Kidney (tissue), 14 donors: ENCODE results near the gene DAW1. TPM values are rescaled to one million over a fixed set of nuclear protein-coding genes. Genes with fewer than 3 reads are reported as not detected.

Experiments used
- DNase-seq, 5 donors: peaks; one replicate each; pipeline ENCODE4 v3.0.0-alpha.2; 2013 to 2020
- FAIRE-seq: peaks from 2 replicates; lab custom pipeline; 2012; peaks lifted over from hg19 to GRCh38; lab: Jason Lieb, UNC
- H3K27ac ChIP-seq, 2 donors: one replicate each; pipeline ENCODE4 v1.7.0; 2013; ENCODE audit warnings: low read depth in 2 of 2, low read length in 2 of 2, inconsistent platforms in 1 of 2
- H3K27me3 ChIP-seq: one replicate; pipeline ENCODE4 v1.7.1; 2013; ENCODE audit warnings: low read length, inconsistent platforms; ENCODE audit not compliant: control insufficient read depth, insufficient read depth
- H3K36me3 ChIP-seq, 3 donors: one replicate each; pipeline versions ENCODE4 v1.7.0 to v1.7.1; 2013; ENCODE audit warnings: low read length in 3 of 3, control low read depth in 1 of 3, inconsistent platforms in 1 of 3; ENCODE audit not compliant: insufficient read depth in 3 of 3, control insufficient read depth in 2 of 3
- H3K4me1 ChIP-seq, 3 donors: one replicate each; pipeline versions ENCODE4 v1.7.0 to v1.7.1; 2013; ENCODE audit warnings: low read length in 3 of 3, inconsistent platforms in 1 of 3, low read depth in 1 of 3; ENCODE audit not compliant: control insufficient read depth in 2 of 3, insufficient read depth in 2 of 3
- H3K4me3 ChIP-seq, 3 donors: one replicate each; pipeline versions ENCODE4 v1.7.0 to v1.8.1; 2013; ENCODE audit warnings: low read length in 3 of 3, control low read depth in 1 of 3, inconsistent platforms in 1 of 3
- H3K9ac ChIP-seq, 3 donors: one replicate each; pipeline versions ENCODE4 v1.7.0 to v1.7.1; 2013; ENCODE audit warnings: low read length in 3 of 3, control low read depth in 1 of 3, inconsistent platforms in 1 of 3
- H3K9me3 ChIP-seq, 3 donors: one replicate each; pipeline versions ENCODE4 v1.7.0 to v1.7.1; 2013; ENCODE audit warnings: low read length in 3 of 3, control low read depth in 1 of 3, inconsistent platforms in 1 of 3; ENCODE audit not compliant: control insufficient read depth in 2 of 3, insufficient read depth in 1 of 3
- CTCF ChIP-seq: IDR thresholded peaks from 3 replicates; pipeline ENCODE4 v1.5.1; 2012; ENCODE audit warnings: mild to moderate bottlenecking, moderate library complexity, borderline replicate concordance; ENCODE audit not compliant: insufficient read depth; ENCODE audit errors: extremely low read depth
- intact Hi-C: fragments of 100-400 bp; cut with DNase I; formaldehyde crosslinking; loops from one replicate; pipeline ENCODE4 v1.11.1; 2022
- polyA plus RNA-seq: library from polyadenylated mRNA; stranded (reverse); fragments of 350-450 nt; fragmentation: Illumina TruSeq; extraction: RNeasy Lipid Tissue Mini Kit (QIAGEN cat#74804); gene quantifications from one replicate; pipeline ENCODE4 v1.2.3, GENCODE V29; 2014; ENCODE audit warnings: low read depth, low replicate concordance; ENCODE audit not compliant: insufficient read depth
- total RNA-seq: library from RNA; stranded (reverse); fragmentation: NEBNext Ultra II Directional; extraction: Animal tissue kit (Norgen Biotek cat#: 25700); gene quantifications from one replicate; pipeline ENCODE4 v1.2.1, GENCODE V29; 2021
- donor health status: control.
- donor health status: control.
- donor health status: control.
- donor health status: control.
- donor health status: control.
- donor health status: DM: yes; HTN: yes; CAD: no.
- donor health status: Normal renal cell carcinoma (clear cell type).

DAW1 gene
- total and polyA plus RNA-seq, 2 donors from 2014 or later: 1.0 to 1.7 TPM

DNA sequence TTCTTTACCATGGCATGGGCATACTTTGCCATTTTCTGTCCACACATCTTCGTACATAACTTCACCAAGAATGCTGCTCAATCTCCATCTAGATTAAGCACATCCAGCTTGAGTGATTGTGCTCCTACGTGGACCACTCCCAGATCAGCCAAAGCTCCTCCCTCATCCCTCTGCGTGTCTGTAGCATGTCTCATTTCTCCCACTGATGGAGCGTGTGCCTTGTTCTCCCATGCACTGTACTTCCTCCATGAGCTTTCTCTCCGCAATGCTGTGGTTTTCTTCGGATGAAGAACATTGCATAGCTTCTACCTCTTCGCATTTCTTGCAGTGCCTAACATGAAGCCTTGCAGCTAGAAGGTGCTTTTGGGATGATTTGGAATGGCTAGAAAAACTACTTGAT is 44.3 kb upstream of the DAW1 start:
- H3K4me3 ChIP-seq: no peak overlapping the region
- no peaks in the 10 kb centered on the region for H3K36me3 ChIP-seq
- no peak overlapping the region for H3K27ac ChIP-seq
- no peaks in the 10 kb centered on the region for H3K9me3 ChIP-seq
- intact Hi-C loops: no loop called here
- no peak overlapping the region for H3K9ac ChIP-seq
- H3K4me1 ChIP-seq: peaks cover 0 to 2% (median 0%) of the 10 kb centered on the region in 3 donors
- no peak for DNase-seq
- no peak for FAIRE-seq
- no peak for TF ChIP-seq CTCF
- no peaks in the 10 kb centered on the region for H3K27me3 ChIP-seq

DNA sequence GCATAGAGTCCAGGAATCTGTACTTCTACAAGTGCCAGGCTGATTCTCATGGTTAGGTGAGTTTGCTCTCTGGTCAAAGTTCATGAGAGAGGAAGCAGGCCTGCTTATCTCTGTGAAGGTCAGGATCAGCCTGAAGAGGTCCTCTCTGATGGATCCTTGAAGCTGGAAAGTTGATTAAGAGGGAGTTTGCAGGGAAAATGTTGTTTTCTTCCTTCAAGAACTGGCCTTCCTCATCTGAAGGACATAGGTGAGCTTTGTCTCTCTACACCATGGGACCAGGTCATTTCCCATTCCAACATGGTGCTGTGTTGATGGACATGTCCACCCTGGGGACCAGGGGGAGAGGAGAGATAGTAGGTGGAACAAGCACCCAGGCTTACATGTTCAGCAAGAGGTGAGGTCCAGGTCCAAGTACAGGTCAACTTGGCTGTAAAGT is 42.9 kb upstream of the DAW1 start:
- DNase-seq: no peak
- no peaks in the 10 kb centered on the region for H3K9me3 ChIP-seq
- H3K4me1 ChIP-seq: peaks cover 0 to 2% (median 0%) of the 10 kb centered on the region in 3 donors
- FAIRE-seq: no peak
- no peak overlapping the region for H3K9ac ChIP-seq
- no peak overlapping the region for H3K4me3 ChIP-seq
- no peaks in the 10 kb centered on the region for H3K27me3 ChIP-seq
- intact Hi-C loops: no loop called here
- no peaks in the 10 kb centered on the region for H3K36me3 ChIP-seq
- H3K27ac ChIP-seq: no peak overlapping the region
- no peak for TF ChIP-seq CTCF

DNA sequence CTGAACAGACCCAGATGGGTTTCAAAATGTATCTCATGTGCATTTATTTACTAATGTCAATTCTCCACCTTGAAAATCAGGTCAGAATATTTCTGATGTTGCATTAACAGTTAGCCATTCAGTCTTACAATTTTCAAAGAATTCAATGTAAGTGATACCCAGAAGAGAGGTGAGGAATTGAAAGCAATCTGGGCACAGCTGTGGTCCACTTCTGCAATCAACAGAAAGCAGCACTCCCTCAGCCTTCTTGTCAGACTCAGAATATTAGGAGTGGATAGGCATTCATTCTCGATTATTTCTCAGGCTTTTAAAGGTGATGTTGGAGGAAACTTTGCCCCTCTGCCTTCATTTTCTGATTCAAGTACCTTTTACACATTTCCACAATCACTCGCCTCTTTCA is 42.1 kb upstream of the DAW1 start:
- Histone ChIP-seq H3K36me3 (no peaks in the 10 kb centered on the region), H3K4me1 (peaks cover 0 to 2% (median 0%) of the 10 kb centered on the region in 3 donors), H3K9me3 (no peaks in the 10 kb centered on the region), H3K9ac (no peak overlapping the region), H3K27me3 (no peaks in the 10 kb centered on the region), H3K27ac (no peak overlapping the region), H3K4me3 (no peak overlapping the region)
- no peak for DNase-seq
- FAIRE-seq: no peak
- intact Hi-C loops: no loop called here
- no peak for TF ChIP-seq CTCF

GRCh38 chr2:227834423-227834822 is 37.0 kb upstream of the DAW1 start:
- H3K4me1 ChIP-seq: no peaks in the 10 kb centered on the region
- H3K27ac ChIP-seq: no peak overlapping the region
- no peaks in the 10 kb centered on the region for H3K36me3 ChIP-seq
- no peak for DNase-seq
- no peaks in the 10 kb centered on the region for H3K27me3 ChIP-seq
- H3K9me3 ChIP-seq: no peaks in the 10 kb centered on the region
- H3K9ac ChIP-seq: no peak overlapping the region
- intact Hi-C loops: no loop called here
- no peak for FAIRE-seq
- H3K4me3 ChIP-seq: no peak overlapping the region
- no peak for TF ChIP-seq CTCF
